GM12892 (cell line): Measurements from ENCODE around the gene TPSD1.

Experiments used
- POLR2A ChIP-seq: IDR thresholded peaks from 2 replicates; pipeline ENCODE4 v1.6.1; 2011; ENCODE audit warnings: low read depth, low read length, control low read depth
- TAF1 ChIP-seq: IDR thresholded peaks from 2 replicates; pipeline ENCODE4 v1.6.1; 2011; ENCODE audit warnings: low read depth, mild to moderate bottlenecking, control low read depth, low read length, borderline replicate concordance

GRCh38 chr16:1262210-1262845 is 6.5 kb downstream of the TPSD1 start:
- TF ChIP-seq POLR2A (no peak), TAF1 (no peak)
